ENCODE measurements around the gene CCR8. TPM values are rescaled to one million over a fixed set of nuclear protein-coding genes. Genes with fewer than 3 reads are reported as not detected.

Gene CCR8
- total RNA-seq, 1 donor: not detected

- Histone ChIP-seq H3K4me2 (ENCODE audit: insufficient read depth, low read length) (no peak overlapping the region), H3K27ac (ENCODE audit: low read depth, low read length) (no peak overlapping the region), H2AFZ (ENCODE audit: low read length) (no peak overlapping the region), H3K9me3 (ENCODE audit: low read depth, low read length) (no peaks in the 10 kb centered on the region), H3K79me2 (ENCODE audit: insufficient read depth, low read length) (no peaks in the 10 kb centered on the region), H3K4me1 (ENCODE audit: insufficient read depth, low read length) (no peaks in the 10 kb centered on the region), H4K20me1 (ENCODE audit: insufficient read depth, low read length) (no peaks in the 10 kb centered on the region), H3K27me3 (ENCODE audit: insufficient read depth, low read length) (no peaks in the 10 kb centered on the region), H3K36me3 (ENCODE audit: insufficient read depth, low read length) (no peaks in the 10 kb centered on the region), H3K4me3 (ENCODE audit: insufficient read depth, low read length) (no peak overlapping the region)
- no peak for TF ChIP-seq CTCF (IDR thresholded peaks at IDR 0.05; ENCODE audit: extremely low read depth, low read depth, low read length)
- DNase-seq (ENCODE audit: insufficient read length, low spot score, missing footprints): no peak
Observed at GRCh38 chr3:39296197-39297077, 33.1 kb upstream of the CCR8 start.

GRCh38 chr3:39299279-39299678 lies 30.2 kb upstream of the CCR8 start:
- H3K27ac ChIP-seq (ENCODE audit: low read depth, low read length): no peak overlapping the region
- no peaks in the 10 kb centered on the region for H3K4me1 ChIP-seq (ENCODE audit: insufficient read depth, low read length)
- no peak overlapping the region for H3K4me2 ChIP-seq (ENCODE audit: insufficient read depth, low read length)
- DNase-seq (ENCODE audit: insufficient read length, low spot score, missing footprints): no peak
- H2AFZ ChIP-seq (ENCODE audit: low read length): no peak overlapping the region
- no peaks in the 10 kb centered on the region for H4K20me1 ChIP-seq (ENCODE audit: insufficient read depth, low read length)
- H3K79me2 ChIP-seq (ENCODE audit: insufficient read depth, low read length): no peaks in the 10 kb centered on the region
- no peaks in the 10 kb centered on the region for H3K27me3 ChIP-seq (ENCODE audit: insufficient read depth, low read length)
- H3K4me3 ChIP-seq (ENCODE audit: insufficient read depth, low read length): no peak overlapping the region
- H3K36me3 ChIP-seq (ENCODE audit: insufficient read depth, low read length): no peaks in the 10 kb centered on the region
- TF ChIP-seq CTCF (IDR thresholded peaks at IDR 0.05; ENCODE audit: extremely low read depth, low read depth, low read length): no peak
- H3K9me3 ChIP-seq (ENCODE audit: low read depth, low read length): peaks cover 1% of the 10 kb centered on the region

GRCh38 chr3:39302178-39302577 lies 27.3 kb upstream of the CCR8 start:
- H3K4me1 ChIP-seq (ENCODE audit: insufficient read depth, low read length): no peaks in the 10 kb centered on the region
- no peaks in the 10 kb centered on the region for H3K27me3 ChIP-seq (ENCODE audit: insufficient read depth, low read length)
- H3K27ac ChIP-seq (ENCODE audit: low read depth, low read length): no peak overlapping the region
- peaks cover 1% of the 10 kb centered on the region for H3K9me3 ChIP-seq (ENCODE audit: low read depth, low read length)
- H2AFZ ChIP-seq (ENCODE audit: low read length): no peak overlapping the region
- H3K4me2 ChIP-seq (ENCODE audit: insufficient read depth, low read length): no peak overlapping the region
- no peaks in the 10 kb centered on the region for H3K79me2 ChIP-seq (ENCODE audit: insufficient read depth, low read length)
- no peak for DNase-seq (ENCODE audit: insufficient read length, low spot score, missing footprints)
- H3K36me3 ChIP-seq (ENCODE audit: insufficient read depth, low read length): no peaks in the 10 kb centered on the region
- no peak for TF ChIP-seq CTCF (IDR thresholded peaks at IDR 0.05; ENCODE audit: extremely low read depth, low read depth, low read length)
- H4K20me1 ChIP-seq (ENCODE audit: insufficient read depth, low read length): no peaks in the 10 kb centered on the region
- H3K4me3 ChIP-seq (ENCODE audit: insufficient read depth, low read length): no peak overlapping the region

- H3K9me3 ChIP-seq (ENCODE audit: low read depth, low read length): no peaks in the 10 kb centered on the region
- no peak for TF ChIP-seq CTCF (IDR thresholded peaks at IDR 0.05; ENCODE audit: extremely low read depth, low read depth, low read length)
- no peak for DNase-seq (ENCODE audit: insufficient read length, low spot score, missing footprints)
Observed at GRCh38 chr3:39313289-39313688, 16.2 kb upstream of the CCR8 start.

More at GRCh38 chr3:39313289-39313688, 16.2 kb upstream of the CCR8 start:
- no peaks in the 10 kb centered on the region for H3K27me3 ChIP-seq (ENCODE audit: insufficient read depth, low read length)
- no peak overlapping the region for H3K27ac ChIP-seq (ENCODE audit: low read depth, low read length)
- H3K36me3 ChIP-seq (ENCODE audit: insufficient read depth, low read length): no peaks in the 10 kb centered on the region
- H3K4me2 ChIP-seq (ENCODE audit: insufficient read depth, low read length): no peak overlapping the region
- H4K20me1 ChIP-seq (ENCODE audit: insufficient read depth, low read length): no peaks in the 10 kb centered on the region
- no peaks in the 10 kb centered on the region for H3K79me2 ChIP-seq (ENCODE audit: insufficient read depth, low read length)
- no peak overlapping the region for H3K4me3 ChIP-seq (ENCODE audit: insufficient read depth, low read length)
- H2AFZ ChIP-seq (ENCODE audit: low read length): no peak overlapping the region
- no peaks in the 10 kb centered on the region for H3K4me1 ChIP-seq (ENCODE audit: insufficient read depth, low read length)
